ENCODE results near the gene CAPN2.

Gene CAPN2

GRCh38 chr1:223712194-223712849, at the start of gene CAPN2:
Gene CAPN2, plus strand, starts transcription at chr1:223712539. Its CDS starts 102 bp downstream, at chr1:223712641.
- DNase-seq (ENCODE audit: low read depth, low spot score) = no peak

GRCh38 chr1:223662943-223663342, 49.4 kb upstream of the CAPN2 start:
- DNase-seq (ENCODE audit: low read depth, low spot score) = no peak

- DNase-seq (ENCODE audit: low read depth, low spot score) = no peak
These were observed 48.2 kb upstream of the CAPN2 start for GRCh38 chr1:223664106-223664505.

GRCh38 chr1:223665592-223666312, 46.6 kb upstream of the CAPN2 start, which contains the start of gene CAPN8:
Gene CAPN8, minus strand, starts transcription at chr1:223665701. Its CDS starts 55 bp downstream, at chr1:223665646.
- no peak for DNase-seq (ENCODE audit: low read depth, low spot score)

GRCh38 chr1:223667484-223668182, 44.7 kb upstream of the CAPN2 start:
- no peak for DNase-seq (ENCODE audit: low read depth, low spot score)

GRCh38 chr1:223669003-223669795, 43.1 kb upstream of the CAPN2 start:
- DNase-seq (ENCODE audit: low read depth, low spot score) = no peak

- no peak for DNase-seq (ENCODE audit: low read depth, low spot score)
These were observed 41.7 kb upstream of the CAPN2 start for GRCh38 chr1:223670458-223671159.

GRCh38 chr1:223674119-223674890, 38.0 kb upstream of the CAPN2 start:
- no peak for DNase-seq (ENCODE audit: low read depth, low spot score)

- no peak for DNase-seq (ENCODE audit: low read depth, low spot score)
These were observed 33.5 kb upstream of the CAPN2 start for GRCh38 chr1:223678841-223679240.

- no peak for DNase-seq (ENCODE audit: low read depth, low spot score)
These were observed 32.2 kb upstream of the CAPN2 start for GRCh38 chr1:223680188-223680587.

GRCh38 chr1:223682502-223682901, 29.8 kb upstream of the CAPN2 start:
- DNase-seq (ENCODE audit: low read depth, low spot score) = no peak

GRCh38 chr1:223683586-223684487, 28.5 kb upstream of the CAPN2 start:
- DNase-seq (ENCODE audit: low read depth, low spot score) = peak; percentile 33

GRCh38 chr1:223684488-223684792, 27.9 kb upstream of the CAPN2 start:
- DNase-seq (ENCODE audit: low read depth, low spot score) = no peak

GRCh38 chr1:223691121-223691520, 21.2 kb upstream of the CAPN2 start:
- DNase-seq (ENCODE audit: low read depth, low spot score) = no peak

- no peak for DNase-seq (ENCODE audit: low read depth, low spot score)
These were observed 17.3 kb upstream of the CAPN2 start for GRCh38 chr1:223695014-223695548.

GRCh38 chr1:223695941-223696340, 16.4 kb upstream of the CAPN2 start:
- DNase-seq (ENCODE audit: low read depth, low spot score) = no peak

- no peak for DNase-seq (ENCODE audit: low read depth, low spot score)
These were observed 11.9 kb upstream of the CAPN2 start for GRCh38 chr1:223700388-223700918.

- no peak for DNase-seq (ENCODE audit: low read depth, low spot score)
These were observed 11.2 kb upstream of the CAPN2 start for GRCh38 chr1:223700942-223701637.

All from activated naive CD8-positive, alpha-beta T cell treated with anti-CD3 and anti-CD28 coated beads, Interleukin-2, amount 50 U/mL, for 16 hours (primary cell).